Activated CD8-positive, alpha-beta T cell treated with anti-CD3 and anti-CD28 coated beads for 36 hours (primary cell): Measurements from ENCODE around the gene JAG1. TPM values are rescaled to one million over a fixed set of nuclear protein-coding genes. Genes with fewer than 3 reads are reported as not detected.

Experiments
- ATAC-seq: fragments of 200-7000 bp; cut with Tn5 transposase; one replicate; pipeline ENCODE4 v1.10.0; 2021; ENCODE audit warnings: mild to moderate bottlenecking, moderate library complexity
- CTCF ChIA-PET: fragments of 350-600 bp; sonication (Branson Sonifier 250); formaldehyde crosslinking; loops from one replicate; lab custom pipeline; 2021; ENCODE audit warnings: antibody characterized with exemption; lab: Charles Lee
- POLR2A ChIA-PET: fragments of 350-600 bp; sonication (Branson Sonifier 250); formaldehyde crosslinking; loops from one replicate; lab custom pipeline; 2021; ENCODE audit warnings: antibody characterized with exemption; lab: Charles Lee
- DNase-seq: peaks from one replicate; pipeline ENCODE4 v3.0.0-alpha.2; 2020
- H3K27ac Mint-ChIP-seq: one replicate; pipeline ENCODE4 v1.8.0; 2021; ENCODE audit warnings: mild to moderate bottlenecking, mixed read lengths
- H3K27me3 Mint-ChIP-seq: one replicate; pipeline ENCODE4 v1.8.0; 2021; ENCODE audit warnings: mixed read lengths
- H3K36me3 Mint-ChIP-seq: one replicate; pipeline ENCODE4 v1.8.0; 2021; ENCODE audit warnings: low read depth, mixed read lengths
- H3K4me1 Mint-ChIP-seq: one replicate; pipeline ENCODE4 v1.8.0; 2021; ENCODE audit warnings: low read depth, mixed read lengths
- H3K4me3 Mint-ChIP-seq: one replicate; pipeline ENCODE4 v1.8.0; 2021; ENCODE audit warnings: mild to moderate bottlenecking, moderate library complexity, mixed read lengths
- H3K9me3 Mint-ChIP-seq: one replicate; pipeline ENCODE4 v1.8.0; 2021; ENCODE audit warnings: mixed read lengths
- intact Hi-C: fragments of 100-400 bp; cut with micrococcal nuclease; formaldehyde crosslinking; loops from one replicate; pipeline ENCODE4 v1.10.0; 2022
- total RNA-seq, 2 experiments: library from RNA; stranded (reverse); gene quantifications; one replicate each; pipeline ENCODE4 v1.2.3, GENCODE V29; 2021
- TF ChIP-seq, protein P1 (sequence below): fragments of 200-600 bp; IDR thresholded peaks from one replicate; pipeline ENCODE4 v1.8.0; 2022; ENCODE audit warnings: antibody characterized with exemption, mild to moderate bottlenecking

JAG1 gene
- under 1 TPM; 0.41 to 0.58 TPM for total RNA-seq

DNA sequence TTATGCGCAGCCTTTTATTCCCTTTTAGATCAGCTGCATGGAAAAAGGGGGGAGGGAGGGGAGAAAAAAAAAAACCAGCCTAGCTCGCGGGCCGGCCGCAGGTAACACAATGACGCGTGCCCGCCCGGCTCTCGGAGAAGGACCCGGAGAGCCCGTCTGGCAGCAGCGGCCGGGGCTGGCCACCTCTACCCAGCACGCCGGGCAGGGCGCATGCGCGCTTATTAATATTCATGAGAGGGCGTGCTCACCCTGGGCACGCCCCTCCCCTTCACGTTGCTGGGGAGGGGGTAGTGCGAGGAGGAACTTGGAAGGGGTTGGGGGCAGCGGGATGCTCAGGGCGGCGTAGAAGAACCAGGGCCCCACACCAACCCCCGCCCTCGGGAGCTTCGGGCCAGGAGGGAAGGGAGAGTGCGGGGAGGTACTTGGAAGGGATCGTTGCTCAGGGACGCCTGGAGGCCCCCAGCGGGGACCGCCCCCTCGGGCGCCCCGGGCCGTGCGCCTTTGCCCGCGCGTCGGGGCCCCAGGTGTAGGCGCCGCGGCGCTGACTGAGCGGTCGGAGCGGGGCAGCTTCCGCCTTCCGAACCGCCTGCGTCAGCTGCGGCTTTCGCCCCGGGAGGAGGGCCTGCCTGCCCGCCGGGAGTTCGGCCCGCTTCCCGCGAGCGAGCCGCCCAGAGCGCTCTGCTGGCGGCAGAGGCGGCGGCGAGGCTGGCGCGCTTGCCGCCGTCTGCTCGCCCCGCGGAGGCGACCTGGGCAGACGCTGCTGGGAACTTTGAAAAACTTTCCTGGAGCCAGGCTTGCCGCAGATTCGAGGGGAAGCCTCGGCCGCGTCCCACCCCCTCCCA is at the start of gene JAG1:
TSS of gene JAG1 (minus strand) at position 158 of the 842 bp plus-strand sequence. CDS start 469 bp downstream, outside the sequence.
- H3K4me3 Mint-ChIP-seq = peak within 1 kb of the TSS; percentile 75
- no peaks in the 10 kb centered on the region for H3K9me3 Mint-ChIP-seq
- peak; percentile 74 for ATAC-seq
- CTCF ChIA-PET = interaction anchor here (0.8 to 1.3 kb wide), 4 partner anchors 14 to 114 kb away, joined by 3 read pairs; no protein-coding TSS in a partner anchor
- H3K27ac Mint-ChIP-seq = peak within 1 kb of the TSS; percentile 59
- H3K36me3 Mint-ChIP-seq = no peaks in the 10 kb centered on the region
- peaks cover 21% of the 10 kb centered on the region for H3K4me1 Mint-ChIP-seq
- H3K27me3 Mint-ChIP-seq = peaks cover 62% of the 10 kb centered on the region
- DNase-seq = peak; percentile 78
- intact Hi-C loops = loop anchor here (5.0 kb wide), 2 partner anchors 122 to 242 kb away; partner anchors contain the start of gene MKKS
- POLR2A ChIA-PET = no interaction called here
- TF ChIP-seq, protein P1, sequence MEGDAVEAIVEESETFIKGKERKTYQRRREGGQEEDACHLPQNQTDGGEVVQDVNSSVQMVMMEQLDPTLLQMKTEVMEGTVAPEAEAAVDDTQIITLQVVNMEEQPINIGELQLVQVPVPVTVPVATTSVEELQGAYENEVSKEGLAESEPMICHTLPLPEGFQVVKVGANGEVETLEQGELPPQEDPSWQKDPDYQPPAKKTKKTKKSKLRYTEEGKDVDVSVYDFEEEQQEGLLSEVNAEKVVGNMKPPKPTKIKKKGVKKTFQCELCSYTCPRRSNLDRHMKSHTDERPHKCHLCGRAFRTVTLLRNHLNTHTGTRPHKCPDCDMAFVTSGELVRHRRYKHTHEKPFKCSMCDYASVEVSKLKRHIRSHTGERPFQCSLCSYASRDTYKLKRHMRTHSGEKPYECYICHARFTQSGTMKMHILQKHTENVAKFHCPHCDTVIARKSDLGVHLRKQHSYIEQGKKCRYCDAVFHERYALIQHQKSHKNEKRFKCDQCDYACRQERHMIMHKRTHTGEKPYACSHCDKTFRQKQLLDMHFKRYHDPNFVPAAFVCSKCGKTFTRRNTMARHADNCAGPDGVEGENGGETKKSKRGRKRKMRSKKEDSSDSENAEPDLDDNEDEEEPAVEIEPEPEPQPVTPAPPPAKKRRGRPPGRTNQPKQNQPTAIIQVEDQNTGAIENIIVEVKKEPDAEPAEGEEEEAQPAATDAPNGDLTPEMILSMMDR = no peak

DNA sequence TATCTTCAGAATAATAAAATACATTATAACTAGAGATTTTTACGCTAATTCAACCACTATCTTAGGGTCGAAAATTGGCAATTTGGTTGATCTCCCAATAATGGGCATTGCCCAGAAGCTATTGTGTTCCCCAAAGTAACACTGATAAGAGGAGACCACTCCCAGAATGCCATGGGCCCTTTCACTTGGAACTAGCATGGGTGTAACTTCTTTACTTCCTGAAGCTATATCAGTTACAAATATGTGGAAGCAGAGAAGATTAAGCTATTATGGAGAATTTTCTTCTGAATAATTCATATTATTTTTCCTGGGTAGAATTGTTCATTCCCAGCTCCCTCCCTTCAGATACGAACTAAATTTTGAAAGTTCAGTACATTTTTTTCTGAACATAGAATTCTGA is 48.2 kb upstream of the JAG1 start:
- CTCF ChIA-PET = no interaction called here
- intact Hi-C loops = no loop called here
- Mint-ChIP-seq H3K9me3 (peaks cover 4% of the 10 kb centered on the region), H3K4me3 (no peak overlapping the region), H3K36me3 (no peaks in the 10 kb centered on the region), H3K27me3 (peaks cover 15% of the 10 kb centered on the region), H3K27ac (no peak overlapping the region), H3K4me1 (no peaks in the 10 kb centered on the region)
- DNase-seq = no peak
- POLR2A ChIA-PET = no interaction called here
- no peak for ATAC-seq
- TF ChIP-seq, protein P1 = no peak

DNA sequence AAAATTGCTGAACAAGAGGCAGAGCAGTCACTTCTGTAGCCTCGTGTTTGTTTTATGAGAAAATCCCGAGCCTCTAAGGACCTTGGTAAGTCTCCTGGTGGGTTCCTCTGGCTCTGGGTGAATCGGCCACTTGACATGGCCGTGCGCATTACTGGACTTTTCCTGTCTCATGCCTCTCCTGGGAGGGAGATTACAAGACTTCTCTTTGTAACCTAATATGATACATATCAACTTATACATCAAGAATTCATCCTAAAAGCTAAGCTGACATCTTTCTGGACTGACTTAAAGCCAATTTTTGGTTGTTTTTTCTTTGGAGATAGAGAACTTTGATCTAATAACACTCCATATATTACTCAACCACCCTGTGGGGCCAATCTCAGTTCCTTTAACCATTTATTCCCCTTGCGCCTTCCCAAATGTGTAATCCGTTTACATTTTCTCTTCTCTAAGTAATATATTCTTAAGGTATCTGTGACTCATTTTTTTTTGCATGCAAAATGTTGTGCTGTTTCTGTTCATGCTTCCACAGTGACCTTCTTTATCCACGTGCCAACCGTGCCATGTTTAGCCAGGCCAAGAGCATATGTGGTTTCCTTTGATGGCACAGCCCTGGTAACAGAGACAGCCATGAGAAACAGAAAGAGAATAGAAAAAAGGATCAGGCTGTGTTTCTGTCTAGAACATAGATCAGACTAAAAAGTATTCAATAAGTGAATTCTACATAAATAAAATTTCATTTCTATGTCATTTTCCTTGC is 47.5 kb upstream of the JAG1 start:
- Mint-ChIP-seq H3K4me1 (no peaks in the 10 kb centered on the region), H3K27ac (no peak overlapping the region), H3K9me3 (peaks cover 2% of the 10 kb centered on the region), H3K27me3 (peaks cover 13% of the 10 kb centered on the region), H3K36me3 (no peaks in the 10 kb centered on the region), H3K4me3 (no peak overlapping the region)
- ChIA-PET CTCF (interaction anchor here (1.0 kb wide), 1 partner anchor 25 kb away, joined by 3 read pairs; no protein-coding TSS in a partner anchor), POLR2A (no interaction called here)
- intact Hi-C loops = no loop called here
- DNase-seq = no peak
- TF ChIP-seq, protein P1 = no peak
- ATAC-seq = no peak

DNA sequence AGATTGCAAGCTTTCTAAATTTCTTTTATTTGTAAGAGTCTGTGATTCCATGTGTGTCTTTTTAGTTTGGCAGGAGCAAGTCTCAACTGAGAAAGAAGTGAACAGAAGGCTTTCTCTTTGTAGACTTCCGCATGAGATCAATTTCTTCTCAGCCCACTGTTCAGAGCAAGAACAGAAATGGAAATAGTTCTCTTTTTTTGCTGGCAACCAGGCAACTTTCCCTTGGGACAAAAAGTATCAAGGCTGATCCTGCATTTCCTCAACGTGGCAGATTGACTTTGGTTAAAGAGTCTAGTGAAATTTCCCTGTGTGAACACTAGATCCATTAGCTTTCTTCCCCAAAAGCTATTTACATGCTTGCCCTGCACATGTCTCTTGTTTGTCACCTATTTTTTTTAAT is 46.8 kb upstream of the JAG1 start:
- ChIA-PET POLR2A (no interaction called here), CTCF (interaction anchor here (1.0 kb wide), 1 partner anchor 24 kb away, joined by 3 read pairs; no protein-coding TSS in a partner anchor)
- ATAC-seq = no peak
- DNase-seq = no peak
- no peaks in the 10 kb centered on the region for H3K9me3 Mint-ChIP-seq
- H3K27me3 Mint-ChIP-seq = peaks cover 10% of the 10 kb centered on the region
- no peaks in the 10 kb centered on the region for H3K4me1 Mint-ChIP-seq
- intact Hi-C loops = no loop called here
- TF ChIP-seq, protein P1 = no peak
- no peak overlapping the region for H3K4me3 Mint-ChIP-seq
- no peak overlapping the region for H3K27ac Mint-ChIP-seq
- H3K36me3 Mint-ChIP-seq = no peaks in the 10 kb centered on the region
